HG03280 (cell line): ENCODE data around the gene OR10G2.
"Not testable (repeated sequence)": the region's sequence is repeated elsewhere in the genome, so short reads cannot be mapped to it uniquely, and the experiment has no call there.

ENCODE experiments used
- ATAC-seq: cut with Tn5 transposase; IDR thresholded peaks from one replicate; pipeline ENCODE4 v1.9.1; 2021; ENCODE audit warnings: mild to moderate bottlenecking, moderate library complexity; ENCODE audit not compliant: unreplicated experiment

The OR10G2 gene

DNA sequence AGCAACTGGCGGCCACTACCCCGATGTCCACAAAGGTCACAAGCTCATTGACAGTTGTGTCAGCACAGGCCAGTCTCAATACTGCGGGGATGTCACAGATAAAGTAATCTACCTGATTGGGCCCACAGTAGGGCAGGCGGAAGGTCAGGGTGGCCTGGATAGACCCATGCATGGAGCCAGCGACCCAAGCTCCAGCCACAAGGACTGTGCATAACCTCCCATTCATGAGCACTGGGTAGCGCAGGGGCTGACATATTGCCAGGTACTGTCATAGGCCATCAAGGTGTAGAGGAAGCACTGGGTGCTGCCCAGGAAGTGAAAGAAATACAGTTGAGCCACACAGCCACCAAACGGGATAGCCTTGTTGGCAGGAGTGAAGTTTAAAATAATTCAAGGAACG lies 32.6 kb downstream of the OR10G2 start:
- not testable (repeated sequence) for ATAC-seq

DNA sequence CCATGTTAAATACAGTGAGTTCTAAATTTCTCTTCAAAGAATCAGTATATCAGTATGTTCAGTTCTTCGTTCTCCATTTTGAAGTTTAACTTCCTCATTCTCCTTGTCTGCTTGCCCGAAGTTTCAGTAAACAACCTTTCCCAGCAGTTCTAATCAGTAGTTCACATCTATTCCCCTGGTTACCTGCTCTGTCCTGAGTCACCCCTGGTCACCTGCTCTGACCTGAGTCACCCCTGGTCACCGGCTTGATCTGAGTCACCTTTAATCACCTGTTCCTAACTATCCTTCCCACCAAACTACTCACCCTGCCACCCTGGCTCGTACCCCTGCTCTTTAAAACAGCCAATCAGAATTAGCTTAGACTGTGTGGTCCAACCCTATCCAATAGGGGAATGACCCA lies 45.4 kb downstream of the OR10G2 start:
- ATAC-seq: no peak
